GM19455 (cell line): ENCODE measurements around the gene LSM8.
"Not testable (repeated sequence)": the region's sequence is repeated elsewhere in the genome, so short reads cannot be mapped to it uniquely, and the experiment has no call there.

Experiments
- ATAC-seq: cut with Tn5 transposase; IDR thresholded peaks from one replicate; pipeline ENCODE4 v1.9.1; 2021; ENCODE audit not compliant: unreplicated experiment

LSM8 gene

DNA sequence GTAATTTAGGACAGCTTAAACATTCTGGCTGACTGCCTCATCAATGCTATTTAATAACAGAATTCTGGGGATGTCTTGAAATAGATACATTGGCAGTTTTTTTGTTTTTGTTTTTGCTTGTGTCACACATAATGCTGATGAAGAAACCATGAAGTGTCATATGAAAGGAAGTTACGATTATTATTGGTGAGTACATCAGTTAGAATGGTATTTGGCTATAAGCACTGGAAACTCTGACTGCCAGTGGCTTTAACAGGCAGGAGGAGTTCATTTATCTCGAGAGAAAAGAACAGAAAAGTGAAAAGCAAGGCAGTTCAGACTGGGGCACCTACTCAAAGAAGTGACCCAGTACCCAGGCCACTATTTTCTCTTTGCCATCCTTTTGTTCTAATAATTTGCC, 18.1 kb downstream of the LSM8 start:
- ATAC-seq, result no peak

- ATAC-seq, result peak; percentile 97
Observed at GRCh38 chr7:118214051-118214832, 30.3 kb downstream of the LSM8 start.

DNA sequence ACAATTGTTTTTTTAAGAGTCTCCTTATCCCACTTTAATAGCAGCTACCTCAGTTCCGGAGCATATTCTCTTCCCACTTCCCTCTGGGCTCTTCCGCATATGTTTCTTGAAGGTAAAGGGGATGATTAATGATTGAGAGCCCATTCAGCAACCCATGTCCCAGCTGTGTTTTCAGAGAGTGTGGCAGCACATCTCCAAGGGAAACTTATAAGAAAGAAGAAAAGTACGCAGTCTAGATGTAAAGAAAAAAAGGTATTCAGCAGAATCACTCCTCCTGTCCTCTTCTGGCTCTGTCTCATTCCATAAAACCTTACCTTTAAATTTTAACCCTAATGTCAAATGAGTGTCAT, 30.8 kb downstream of the LSM8 start:
- ATAC-seq, result peak; percentile 20

DNA sequence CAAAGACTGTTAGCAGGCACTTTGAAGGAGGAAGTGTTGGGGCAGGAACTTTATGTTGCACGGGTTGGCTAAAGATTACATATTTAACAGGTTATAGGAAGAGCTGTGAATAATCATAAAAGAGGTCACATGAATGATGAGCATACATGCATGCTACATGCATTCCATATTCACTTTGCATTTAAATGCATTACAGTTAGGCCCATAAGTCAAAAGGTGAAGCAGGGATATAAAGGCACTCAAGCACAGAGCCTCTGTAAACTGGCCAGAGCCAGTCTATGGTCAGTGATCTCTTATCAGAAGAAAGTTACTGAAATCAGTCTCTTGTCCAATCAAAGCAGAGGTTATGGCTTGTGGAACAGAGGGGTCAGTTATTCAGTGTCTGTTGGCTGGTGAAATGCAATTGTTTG, 33.3 kb downstream of the LSM8 start:
- ATAC-seq, result no peak

DNA sequence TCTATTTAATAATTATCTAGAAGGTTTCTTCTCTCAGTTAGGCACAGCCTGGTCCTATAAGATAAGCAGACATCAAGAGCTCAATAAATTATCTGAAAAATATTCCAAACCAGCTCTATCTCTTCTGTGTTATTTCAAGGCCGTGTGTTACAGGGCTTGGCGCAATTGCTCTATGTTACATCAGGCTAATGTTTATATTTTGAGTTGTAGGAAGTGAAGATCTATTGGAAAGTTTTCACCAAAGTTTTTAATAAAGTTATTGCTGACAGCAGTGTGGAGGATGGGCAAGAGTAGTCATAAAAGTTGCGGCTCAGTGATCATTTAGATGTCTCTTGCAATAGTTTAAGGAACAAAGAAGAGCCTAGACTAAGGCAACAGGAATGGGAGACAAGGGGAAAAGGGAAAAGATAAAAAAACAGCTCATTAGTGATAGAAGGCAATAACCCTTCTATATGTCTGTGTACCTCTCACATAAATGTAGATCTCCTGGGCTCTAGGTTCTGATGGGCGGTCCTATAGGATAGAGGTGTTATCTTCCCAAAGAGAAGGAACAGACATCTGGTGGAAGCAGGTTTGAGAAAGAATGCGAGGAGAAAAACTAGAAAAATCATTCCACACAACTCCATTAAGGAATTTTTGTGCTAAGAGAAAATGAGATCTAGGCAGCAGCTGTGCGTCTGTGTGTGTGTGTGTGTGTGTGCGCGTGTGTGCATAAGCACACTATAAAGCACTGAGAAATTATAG, 34.6 kb downstream of the LSM8 start:
- no peak for ATAC-seq

- no peak for ATAC-seq
Observed at GRCh38 chr7:118219157-118219512, 35.2 kb downstream of the LSM8 start.

DNA sequence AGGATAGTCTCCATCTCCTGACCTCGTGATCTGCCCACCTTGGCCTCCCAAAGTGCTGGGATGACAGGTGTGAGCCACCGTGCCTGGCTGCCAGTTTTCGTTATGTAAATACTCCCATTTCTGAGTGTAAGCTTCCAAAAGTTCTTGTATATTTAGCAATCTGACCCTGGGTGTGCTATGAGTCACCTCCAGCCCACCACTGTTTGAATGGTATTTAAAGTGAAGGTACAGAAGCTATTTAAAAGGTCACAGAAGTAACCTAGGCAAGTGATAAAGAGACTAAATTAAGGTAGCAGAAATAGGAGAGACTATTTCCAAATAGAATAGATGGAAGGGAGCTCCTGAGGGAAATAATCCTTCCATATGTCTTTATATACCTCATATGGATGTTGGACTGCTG, 36.6 kb downstream of the LSM8 start:
- no peak for ATAC-seq

- no peak for ATAC-seq
Observed at GRCh38 chr7:118222591-118222990, 38.6 kb downstream of the LSM8 start.

DNA sequence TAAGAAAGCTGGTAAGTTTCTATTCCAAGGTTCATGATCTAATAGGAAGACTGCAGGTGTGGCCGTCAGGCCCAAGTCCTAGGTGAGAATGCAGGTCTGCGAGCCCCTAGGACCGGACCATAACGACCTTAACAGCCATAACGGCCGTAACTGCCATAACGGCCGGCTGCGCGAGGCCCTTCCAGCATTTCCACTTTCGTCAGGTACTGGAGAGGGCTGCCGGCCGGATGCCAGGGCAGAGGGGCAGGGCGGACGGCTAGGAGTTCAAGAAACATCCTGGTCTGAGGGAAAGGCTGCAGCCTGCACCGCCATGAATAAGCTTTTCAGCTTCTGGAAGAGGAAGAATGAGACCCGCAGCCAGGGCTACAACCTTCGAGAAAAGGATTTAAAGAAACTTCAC, 40.6 kb downstream of the LSM8 start, which contains the start of gene ANKRD7:
Gene ANKRD7, plus strand, starts transcription at position 184 of the 400 bp plus-strand sequence. Its CDS starts 127 bp downstream, at position 311.
- no peak for ATAC-seq

- no peak for ATAC-seq
Observed at GRCh38 chr7:118232837-118233236, 48.9 kb downstream of the LSM8 start.

GRCh38 chr7:118233799-118234198, 49.8 kb downstream of the LSM8 start:
- no peak for ATAC-seq

DNA sequence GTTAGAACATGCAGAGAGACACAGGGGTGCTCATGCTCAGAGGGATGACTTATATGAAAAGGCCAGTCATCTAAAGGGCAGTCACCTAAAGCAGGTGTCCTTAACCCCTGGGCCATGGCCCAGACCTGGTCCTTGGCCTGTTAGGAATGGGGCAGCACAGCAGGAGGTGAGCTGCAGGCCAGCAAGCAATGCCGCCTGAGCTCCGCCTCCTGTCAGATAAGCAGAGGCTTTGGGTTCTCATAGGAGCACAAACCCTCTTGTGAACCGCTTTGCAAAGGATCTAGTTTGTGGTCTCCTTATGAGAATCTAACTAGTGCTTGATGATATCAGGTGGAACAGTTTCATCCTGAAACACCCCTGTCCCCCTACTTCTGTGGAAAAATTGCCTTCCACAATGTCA, 55.0 kb downstream of the LSM8 start:
- ATAC-seq, result no peak

- ATAC-seq, result not testable (repeated sequence)
Observed at GRCh38 chr7:118240320-118240719, 56.4 kb downstream of the LSM8 start.
